ENCODE measurements around the gene SOCS3.

The SOCS3 gene, protein sequence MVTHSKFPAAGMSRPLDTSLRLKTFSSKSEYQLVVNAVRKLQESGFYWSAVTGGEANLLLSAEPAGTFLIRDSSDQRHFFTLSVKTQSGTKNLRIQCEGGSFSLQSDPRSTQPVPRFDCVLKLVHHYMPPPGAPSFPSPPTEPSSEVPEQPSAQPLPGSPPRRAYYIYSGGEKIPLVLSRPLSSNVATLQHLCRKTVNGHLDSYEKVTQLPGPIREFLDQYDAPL

DNA sequence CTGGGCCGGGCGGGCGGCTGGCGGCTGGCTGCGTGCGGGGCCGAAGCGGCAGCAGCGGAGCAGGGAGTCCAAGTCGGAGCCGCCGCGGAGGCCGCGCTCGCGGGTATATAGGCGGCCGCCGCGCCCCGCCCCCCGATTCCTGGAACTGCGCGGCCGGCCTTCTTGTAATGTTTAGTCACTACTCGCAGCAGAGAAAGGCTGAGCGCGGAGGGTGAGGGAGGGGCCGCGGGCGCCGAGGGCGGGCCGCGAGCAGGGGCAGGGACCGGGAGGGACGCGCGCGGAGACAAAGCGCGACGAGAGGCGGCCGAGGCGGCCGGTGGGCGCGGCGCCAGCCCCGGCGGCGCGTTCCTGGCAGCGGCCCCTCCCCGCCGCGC is at the start of gene SOCS3:
TSS of gene SOCS3 (minus strand) at position 81 of the 374 bp plus-strand sequence. CDS start 982 bp downstream, outside the sequence.
- DNase-seq (ENCODE audit: low read depth in 2 of 2, low spot score in 1 of 2) = peak; percentile 90 to 94

DNA sequence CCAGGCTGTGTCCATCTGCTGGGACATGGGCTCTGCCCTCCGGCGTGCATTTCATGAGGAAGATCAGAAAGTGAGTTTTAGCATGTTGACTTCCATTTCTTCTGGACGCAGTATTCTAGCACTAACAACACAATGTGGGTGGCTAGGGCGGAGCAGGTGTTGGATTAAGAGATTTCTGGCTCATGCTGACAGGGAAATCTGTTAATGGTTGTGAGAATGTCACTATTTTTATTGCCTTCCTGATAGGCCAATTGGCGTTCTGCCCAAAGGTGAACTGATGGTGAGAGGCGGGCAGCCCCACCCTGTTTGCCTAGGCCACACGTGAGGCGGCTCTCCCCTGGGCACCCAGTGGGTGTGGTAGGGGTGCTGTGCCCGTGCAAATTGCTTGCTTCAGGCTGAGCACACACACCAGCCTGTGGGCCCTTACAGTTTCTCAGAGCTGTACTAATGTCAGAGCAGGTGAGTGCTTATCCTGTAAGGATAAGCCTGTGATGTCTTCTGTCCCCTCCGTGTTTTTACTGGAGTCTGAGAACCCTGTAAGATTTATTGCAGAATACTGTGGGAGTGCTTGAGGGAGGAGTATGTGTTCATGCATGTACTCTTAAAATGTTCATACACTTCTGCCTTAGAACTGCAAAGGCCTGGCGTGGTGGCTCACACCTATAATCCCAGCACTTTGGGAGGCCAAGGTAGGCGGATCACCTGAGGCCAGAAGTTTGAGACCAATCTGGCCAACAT is 49.5 kb upstream of the SOCS3 start:
- no peak for DNase-seq (ENCODE audit: low read depth in 2 of 2, low spot score in 1 of 2)

DNA sequence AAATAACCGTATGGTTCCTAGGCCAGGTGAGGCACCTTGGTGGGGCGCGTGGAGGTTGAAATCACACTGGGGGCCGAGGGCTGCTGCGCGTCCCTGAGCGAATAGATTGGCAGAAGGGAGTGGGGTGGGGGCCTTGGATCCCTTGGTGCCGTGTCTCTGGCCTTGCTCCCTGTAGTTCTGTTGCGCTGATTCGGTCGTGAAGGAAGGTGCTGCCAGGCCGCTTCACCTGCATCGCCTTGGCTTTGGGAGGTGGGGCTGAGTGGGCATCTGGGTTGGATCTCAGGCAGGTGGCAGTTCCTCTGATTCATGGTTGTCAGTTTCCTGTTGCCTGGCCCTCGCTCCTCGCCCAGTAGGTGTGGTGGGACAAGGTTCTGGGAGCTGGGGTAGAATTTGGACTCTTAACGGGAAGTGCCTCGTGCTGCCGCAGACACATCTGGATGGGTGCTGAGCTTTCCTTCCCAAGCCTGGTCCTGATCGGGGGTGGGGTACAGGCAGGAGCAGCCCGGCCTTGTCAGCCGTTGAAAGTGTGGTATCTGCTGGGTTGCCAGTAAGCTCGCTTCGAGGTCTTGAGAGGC is 48.7 kb upstream of the SOCS3 start:
- DNase-seq (ENCODE audit: low read depth in 2 of 2, low spot score in 1 of 2) = no peak

DNA sequence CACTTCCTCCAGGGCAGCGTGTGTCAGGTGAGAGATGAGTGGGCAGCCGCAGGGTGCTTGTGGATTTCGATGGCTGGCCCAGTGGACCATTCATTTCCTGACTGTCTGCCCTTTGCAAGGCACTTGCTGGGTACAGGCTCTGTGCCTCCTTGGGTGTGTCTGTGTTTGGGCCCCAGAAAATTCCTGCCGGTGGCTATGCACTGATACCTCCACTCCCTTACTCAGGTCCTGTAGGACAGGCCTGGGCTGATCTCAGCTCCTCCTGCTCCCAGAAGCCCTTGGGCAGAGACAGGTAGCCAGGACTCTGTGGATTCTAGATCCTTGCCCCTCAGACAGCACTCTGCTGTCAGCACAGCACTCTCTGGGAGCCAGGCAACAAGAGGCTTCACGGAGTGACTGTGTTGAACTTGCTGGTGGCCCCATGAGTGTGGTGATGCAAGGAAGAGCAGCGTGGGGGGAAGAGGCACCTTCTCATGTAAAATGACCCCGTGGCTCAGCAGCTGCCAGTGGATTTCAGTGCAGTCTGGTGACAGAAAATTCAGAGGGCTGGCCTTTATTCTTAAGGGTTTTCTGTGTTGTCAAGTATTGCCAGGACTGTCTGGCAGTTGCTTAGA is 47.6 kb upstream of the SOCS3 start:
- no peak for DNase-seq (ENCODE audit: low read depth in 2 of 2, low spot score in 1 of 2)

GRCh38 chr17:78406920-78407319 is 47.0 kb upstream of the SOCS3 start:
- no peak for DNase-seq (ENCODE audit: low read depth in 2 of 2, low spot score in 1 of 2)

- no peak for DNase-seq (ENCODE audit: low read depth in 2 of 2, low spot score in 1 of 2)
These were observed 46.5 kb upstream of the SOCS3 start for GRCh38 chr17:78406396-78406795.

DNA sequence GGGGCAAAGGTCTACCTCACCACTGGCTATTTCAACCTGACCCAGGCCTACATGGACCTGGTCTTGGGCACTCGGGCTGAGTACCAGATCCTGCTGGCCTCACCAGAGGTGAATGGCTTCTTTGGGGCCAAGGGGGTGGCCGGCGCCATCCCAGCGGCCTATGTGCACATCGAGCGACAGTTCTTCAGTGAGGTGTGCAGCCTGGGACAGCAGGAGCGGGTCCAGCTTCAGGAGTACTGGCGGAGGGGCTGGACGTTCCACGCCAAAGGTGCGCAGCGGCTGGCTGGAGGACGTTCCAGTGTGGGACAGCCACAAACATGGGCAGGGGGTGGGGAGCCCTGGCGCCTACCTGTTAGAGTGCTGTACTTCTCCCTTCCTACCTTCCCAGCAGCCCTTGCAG is 43.9 kb upstream of the SOCS3 start:
- DNase-seq (ENCODE audit: low read depth in 2 of 2, low spot score in 1 of 2) = no peak

GRCh38 chr17:78401891-78402290 is 42.0 kb upstream of the SOCS3 start:
- no peak for DNase-seq (ENCODE audit: low read depth in 2 of 2, low spot score in 1 of 2)

DNA sequence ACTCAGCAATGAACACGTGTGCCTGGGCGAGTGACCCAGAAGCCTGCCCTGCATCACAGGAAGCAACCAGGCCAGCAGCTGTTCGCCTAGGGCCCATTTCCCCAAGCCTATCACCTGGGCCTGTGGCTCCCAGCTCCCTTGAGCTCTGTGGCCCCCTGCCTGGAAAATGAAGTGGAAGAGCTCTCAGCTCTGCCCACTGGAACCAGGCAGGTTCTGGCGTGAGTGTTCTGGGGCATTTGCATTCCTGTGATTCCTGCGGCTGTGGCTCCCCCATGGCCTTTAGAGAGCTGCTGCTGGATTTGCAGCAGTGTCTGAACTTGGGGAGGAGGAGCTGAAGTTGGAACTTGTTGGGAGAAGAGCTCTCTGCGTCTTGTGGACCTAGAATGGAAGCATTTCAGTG is 41.4 kb upstream of the SOCS3 start:
- no peak for DNase-seq (ENCODE audit: low read depth in 2 of 2, low spot score in 1 of 2)

DNA sequence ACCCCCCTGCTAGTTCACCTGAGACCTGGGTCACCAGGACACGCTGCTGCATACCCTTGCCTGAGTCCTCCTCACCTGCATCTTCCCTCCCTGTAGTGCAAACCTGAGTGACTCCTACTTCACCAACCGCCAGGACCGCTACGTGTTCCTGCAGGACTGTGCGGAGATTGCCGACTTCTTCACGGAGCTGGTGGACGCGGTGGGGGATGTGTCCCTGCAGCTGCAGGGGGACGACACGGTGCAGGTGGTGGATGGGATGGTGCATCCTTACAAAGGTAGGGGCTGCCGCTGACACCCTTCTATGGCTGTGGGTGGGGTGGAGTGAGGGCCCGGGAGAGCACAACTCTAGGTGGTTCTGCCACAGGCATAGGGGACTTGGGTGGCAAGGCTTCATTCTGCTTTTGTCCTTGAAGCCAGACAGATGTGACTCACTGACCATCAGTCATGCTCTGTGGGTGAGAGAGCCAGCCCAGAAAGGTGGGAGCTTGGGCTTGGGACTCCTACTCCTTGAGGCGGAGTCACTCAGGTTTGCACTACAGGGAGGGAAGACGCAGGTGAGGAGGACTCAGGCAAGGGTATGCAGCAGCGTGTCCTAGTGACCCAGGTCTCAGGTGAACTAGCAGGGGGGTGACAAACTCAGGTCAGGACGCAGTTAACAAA is 40.8 kb upstream of the SOCS3 start:
- no peak for DNase-seq (ENCODE audit: low read depth in 2 of 2, low spot score in 1 of 2)

DNA sequence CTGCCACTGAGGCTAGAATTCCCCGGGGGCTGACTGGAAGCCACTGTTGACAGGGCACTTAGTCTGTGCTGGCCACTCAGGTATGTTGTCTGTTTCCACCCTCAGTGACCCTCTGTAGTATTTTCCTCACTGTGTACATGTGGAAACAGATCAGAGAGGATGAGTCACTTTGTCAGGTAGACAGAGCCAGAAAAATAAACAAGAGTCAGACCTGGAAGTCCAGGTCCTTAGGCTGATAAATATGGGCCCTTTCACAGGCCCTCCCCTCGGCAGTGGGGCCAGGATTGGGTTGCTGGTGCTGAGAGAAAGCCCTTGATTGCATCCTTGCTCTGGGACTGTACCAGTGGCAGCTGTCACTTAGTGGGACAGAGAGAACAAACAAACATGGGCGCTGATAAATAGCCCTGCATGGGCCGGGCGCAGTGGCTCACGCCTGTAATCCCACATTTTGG is 39.8 kb upstream of the SOCS3 start:
- DNase-seq (ENCODE audit: low read depth in 2 of 2, low spot score in 1 of 2) = no peak

GRCh38 chr17:78399028-78399692 is 39.3 kb upstream of the SOCS3 start:
- no peak for DNase-seq (ENCODE audit: low read depth in 2 of 2, low spot score in 1 of 2)

DNA sequence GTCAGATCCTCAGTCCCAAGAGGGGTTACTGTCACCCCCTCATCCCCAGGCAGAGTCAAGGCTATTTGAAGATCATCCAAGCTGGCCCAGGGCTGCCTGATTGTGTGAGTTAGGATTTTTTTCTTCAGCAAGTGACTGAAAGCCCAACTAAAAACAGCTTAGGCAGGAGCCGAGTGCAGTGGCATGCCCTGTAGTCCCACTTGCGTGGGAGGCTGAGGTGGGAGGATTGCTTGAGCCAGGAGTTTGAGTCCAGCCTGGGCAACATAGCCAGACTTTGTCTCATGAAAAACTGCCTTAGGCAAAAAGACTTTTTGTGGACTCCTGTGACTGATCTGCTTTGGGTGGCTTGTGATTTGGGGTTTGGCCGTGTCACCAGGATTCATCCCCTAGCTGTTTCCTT is 38.5 kb upstream of the SOCS3 start:
- DNase-seq (ENCODE audit: low read depth in 2 of 2, low spot score in 1 of 2) = no peak

DNA sequence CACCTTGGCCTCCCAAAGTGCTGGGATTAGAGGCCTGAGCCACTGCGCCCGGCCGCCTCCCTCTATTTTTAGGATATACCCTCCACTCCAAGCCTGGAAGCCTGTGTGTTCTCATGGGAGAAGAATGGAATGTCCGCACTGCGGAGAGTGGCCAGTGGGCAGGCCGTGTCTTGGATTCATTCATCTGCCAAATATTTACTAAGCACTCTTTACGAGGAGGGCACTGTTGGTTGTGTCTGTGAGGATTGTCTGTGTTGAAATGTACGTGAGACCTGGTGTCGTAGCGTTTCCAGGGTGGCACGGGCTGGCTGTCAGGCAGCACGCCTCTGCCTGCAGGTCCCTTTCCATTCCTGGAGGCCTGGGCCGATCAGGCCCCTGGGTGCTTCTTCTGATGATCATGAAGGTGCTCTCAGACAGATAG is 37.8 kb upstream of the SOCS3 start:
- DNase-seq (ENCODE audit: low read depth in 2 of 2, low spot score in 1 of 2) = no peak

GRCh38 chr17:78396441-78397337 is 36.8 kb upstream of the SOCS3 start:
- DNase-seq (ENCODE audit: low read depth in 2 of 2, low spot score in 1 of 2) = no peak

DNA sequence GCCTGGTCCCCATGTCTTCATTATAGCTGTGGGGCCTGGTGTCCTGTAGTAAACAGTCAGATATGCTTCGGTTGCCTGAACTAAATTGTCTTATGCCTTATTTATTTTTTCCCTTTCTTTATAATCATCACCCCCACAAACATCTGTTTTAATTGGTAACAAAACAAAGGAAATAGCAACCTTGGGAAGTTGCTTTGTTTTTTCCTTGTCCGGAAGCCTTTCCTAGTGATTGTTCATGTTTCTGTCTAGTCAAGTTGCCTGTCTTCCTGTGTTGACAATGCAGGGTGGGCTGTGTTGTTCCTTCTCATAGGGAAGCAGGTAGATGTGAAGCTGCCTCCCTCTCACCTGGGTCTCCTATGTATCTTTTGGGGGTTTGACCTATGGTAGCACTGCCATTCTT is 35.3 kb upstream of the SOCS3 start:
- DNase-seq (ENCODE audit: low read depth in 2 of 2, low spot score in 1 of 2) = no peak

DNA sequence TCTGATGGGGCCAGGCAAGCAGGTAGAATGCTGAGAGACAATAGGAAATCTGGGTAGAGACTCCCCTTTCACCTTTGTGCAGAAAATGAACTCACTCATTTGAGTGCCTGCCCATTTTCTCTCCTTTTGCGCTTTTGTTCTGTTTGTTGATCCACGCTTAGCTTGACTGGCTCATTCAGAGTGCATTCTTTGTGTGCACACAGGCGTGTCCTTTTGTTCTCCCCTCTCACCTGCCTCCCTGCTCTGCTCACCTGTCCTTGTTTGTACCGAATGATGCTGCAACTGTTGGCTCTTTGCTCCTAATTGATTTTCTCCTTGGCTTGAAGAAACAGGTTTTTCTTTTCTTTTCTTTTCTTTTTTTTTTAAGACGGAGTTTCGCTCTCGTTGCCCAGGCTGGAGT is 34.3 kb upstream of the SOCS3 start:
- DNase-seq (ENCODE audit: low read depth in 2 of 2, low spot score in 1 of 2) = no peak

DNA sequence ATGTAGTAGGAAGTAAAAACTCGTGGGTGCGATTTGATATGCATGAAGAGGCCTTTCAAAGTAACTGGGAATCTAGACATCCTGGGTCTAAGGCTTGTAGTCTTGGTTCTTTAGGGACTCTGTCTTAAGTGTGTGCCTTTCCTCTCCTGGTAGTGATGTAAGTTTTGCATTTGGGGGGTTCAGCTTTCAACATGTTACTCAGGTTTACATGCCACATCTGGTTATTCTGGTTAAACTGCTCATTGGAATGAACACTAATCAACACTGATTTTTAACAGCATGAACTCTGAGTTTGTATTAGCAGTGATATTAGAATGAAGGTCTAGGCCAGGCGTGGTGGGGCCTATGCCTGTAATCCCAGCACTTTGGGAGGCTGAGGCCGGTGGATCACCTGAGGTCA is 33.7 kb upstream of the SOCS3 start:
- no peak for DNase-seq (ENCODE audit: low read depth in 2 of 2, low spot score in 1 of 2)

GRCh38 chr17:78392295-78392694 is 32.4 kb upstream of the SOCS3 start:
- DNase-seq (ENCODE audit: low read depth in 2 of 2, low spot score in 1 of 2) = no peak

GRCh38 chr17:78391843-78392242 is 32.0 kb upstream of the SOCS3 start:
- DNase-seq (ENCODE audit: low read depth in 2 of 2, low spot score in 1 of 2) = no peak
